ENCODE measurements around the gene SUN1. TPM values are rescaled to one million over a fixed set of nuclear protein-coding genes. Genes with fewer than 3 reads are reported as not detected.

Gene SUN1
- total and polyA plus RNA-seq, 4 donors = 24.8 to 162 (median 40.1) TPM

GRCh38 chr7:826230-826917 is 5.9 kb upstream of the SUN1 start:
- H3K4me1 ChIP-seq (ENCODE audit: control insufficient read depth in 4 of 4, insufficient read depth in 4 of 4, low read length in 3 of 4) = peaks cover 2 to 40% (median 21%) of the 10 kb centered on the region in 4 donors
- TF ChIP-seq YY1 (IDR thresholded peaks at IDR 0.05) (no peak), ATF3 (IDR thresholded peaks at IDR 0.05) (no peak), SP1 (IDR thresholded peaks at IDR 0.05) (no peak), ZBTB33 (IDR thresholded peaks at IDR 0.05) (no peak), HNF4G (IDR thresholded peaks at IDR 0.05) (no peak), JUND (IDR thresholded peaks at IDR 0.05) (no peak), NR2F2 (IDR thresholded peaks at IDR 0.05) (no peak), EGR1 (IDR thresholded peaks at IDR 0.05; ENCODE audit: low read depth in 2 of 2) (no peak), RXRA (IDR thresholded peaks at IDR 0.05) (no peak), RAD21 (IDR thresholded peaks at IDR 0.05) (no peak), TAF1 (conservative IDR thresholded peaks at IDR 0.05) (no peak), MAX (IDR thresholded peaks at IDR 0.05) (no peak), FOXA1 (IDR thresholded peaks at IDR 0.05) (no peak), GABPA (IDR thresholded peaks at IDR 0.05 in 1 of 2, conservative IDR thresholded peaks at IDR 0.05 in 1 of 2) (no peak), HNF4A (conservative IDR thresholded peaks at IDR 0.05) (no peak), FOXA2 (IDR thresholded peaks at IDR 0.05) (no peak)
- TF ChIP-seq, protein P1, sequence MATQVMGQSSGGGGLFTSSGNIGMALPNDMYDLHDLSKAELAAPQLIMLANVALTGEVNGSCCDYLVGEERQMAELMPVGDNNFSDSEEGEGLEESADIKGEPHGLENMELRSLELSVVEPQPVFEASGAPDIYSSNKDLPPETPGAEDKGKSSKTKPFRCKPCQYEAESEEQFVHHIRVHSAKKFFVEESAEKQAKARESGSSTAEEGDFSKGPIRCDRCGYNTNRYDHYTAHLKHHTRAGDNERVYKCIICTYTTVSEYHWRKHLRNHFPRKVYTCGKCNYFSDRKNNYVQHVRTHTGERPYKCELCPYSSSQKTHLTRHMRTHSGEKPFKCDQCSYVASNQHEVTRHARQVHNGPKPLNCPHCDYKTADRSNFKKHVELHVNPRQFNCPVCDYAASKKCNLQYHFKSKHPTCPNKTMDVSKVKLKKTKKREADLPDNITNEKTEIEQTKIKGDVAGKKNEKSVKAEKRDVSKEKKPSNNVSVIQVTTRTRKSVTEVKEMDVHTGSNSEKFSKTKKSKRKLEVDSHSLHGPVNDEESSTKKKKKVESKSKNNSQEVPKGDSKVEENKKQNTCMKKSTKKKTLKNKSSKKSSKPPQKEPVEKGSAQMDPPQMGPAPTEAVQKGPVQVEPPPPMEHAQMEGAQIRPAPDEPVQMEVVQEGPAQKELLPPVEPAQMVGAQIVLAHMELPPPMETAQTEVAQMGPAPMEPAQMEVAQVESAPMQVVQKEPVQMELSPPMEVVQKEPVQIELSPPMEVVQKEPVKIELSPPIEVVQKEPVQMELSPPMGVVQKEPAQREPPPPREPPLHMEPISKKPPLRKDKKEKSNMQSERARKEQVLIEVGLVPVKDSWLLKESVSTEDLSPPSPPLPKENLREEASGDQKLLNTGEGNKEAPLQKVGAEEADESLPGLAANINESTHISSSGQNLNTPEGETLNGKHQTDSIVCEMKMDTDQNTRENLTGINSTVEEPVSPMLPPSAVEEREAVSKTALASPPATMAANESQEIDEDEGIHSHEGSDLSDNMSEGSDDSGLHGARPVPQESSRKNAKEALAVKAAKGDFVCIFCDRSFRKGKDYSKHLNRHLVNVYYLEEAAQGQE (IDR thresholded peaks at IDR 0.05) = no peak
- TF ChIP-seq, protein P2, sequence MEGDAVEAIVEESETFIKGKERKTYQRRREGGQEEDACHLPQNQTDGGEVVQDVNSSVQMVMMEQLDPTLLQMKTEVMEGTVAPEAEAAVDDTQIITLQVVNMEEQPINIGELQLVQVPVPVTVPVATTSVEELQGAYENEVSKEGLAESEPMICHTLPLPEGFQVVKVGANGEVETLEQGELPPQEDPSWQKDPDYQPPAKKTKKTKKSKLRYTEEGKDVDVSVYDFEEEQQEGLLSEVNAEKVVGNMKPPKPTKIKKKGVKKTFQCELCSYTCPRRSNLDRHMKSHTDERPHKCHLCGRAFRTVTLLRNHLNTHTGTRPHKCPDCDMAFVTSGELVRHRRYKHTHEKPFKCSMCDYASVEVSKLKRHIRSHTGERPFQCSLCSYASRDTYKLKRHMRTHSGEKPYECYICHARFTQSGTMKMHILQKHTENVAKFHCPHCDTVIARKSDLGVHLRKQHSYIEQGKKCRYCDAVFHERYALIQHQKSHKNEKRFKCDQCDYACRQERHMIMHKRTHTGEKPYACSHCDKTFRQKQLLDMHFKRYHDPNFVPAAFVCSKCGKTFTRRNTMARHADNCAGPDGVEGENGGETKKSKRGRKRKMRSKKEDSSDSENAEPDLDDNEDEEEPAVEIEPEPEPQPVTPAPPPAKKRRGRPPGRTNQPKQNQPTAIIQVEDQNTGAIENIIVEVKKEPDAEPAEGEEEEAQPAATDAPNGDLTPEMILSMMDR (IDR thresholded peaks at IDR 0.05; ENCODE audit: low read depth, low read length, missing input control) = no peak

More at GRCh38 chr7:826230-826917, 5.9 kb upstream of the SUN1 start:
- Histone ChIP-seq H3K36me3 (ENCODE audit: control insufficient read depth in 4 of 4, insufficient read depth in 3 of 4, low read depth in 1 of 4, low read length in 3 of 4) (no peaks in the 10 kb centered on the region), H3K27me3 (ENCODE audit: control insufficient read depth in 4 of 4, insufficient read depth in 4 of 4, low read length in 3 of 4) (no peaks in the 10 kb centered on the region), H3K9me3 (ENCODE audit: control insufficient read depth in 4 of 4, low read length in 3 of 4) (no peaks in the 10 kb centered on the region), H3K4me3 (ENCODE audit: low read depth in 1 of 3, low read length in 3 of 3) (no peak overlapping the region), H3K9ac (ENCODE audit: low read depth in 1 of 2, low read length in 2 of 2) (no peak overlapping the region), H3K27ac (ENCODE audit: low read depth in 1 of 2, low read length in 2 of 2) (peak overlapping the region in 1 of 2 donors; percentile 48)
- no peak for DNase-seq (ENCODE audit: low spot score)
- WGBS = 81% methylated on average over 29 of the region's 29 CpGs
